Uterus (tissue), 2 donors: ENCODE data around the gene AGPS.

Source experiments
- CTCF ChIP-seq, 4 experiments: fragments of 200-600 bp in 2 of 4; fragments of 450-650 bp in 2 of 4; sonication (generic) in 2 of 4; IDR thresholded peaks; one replicate each; pipeline ENCODE4 v1.5.1; 2016 to 2019; ENCODE audit warnings: antibody characterized with exemption in 4 of 4, mild to moderate bottlenecking in 2 of 4, moderate library complexity in 1 of 4
- POLR2A ChIP-seq, 2 donors: fragments of 450-650 bp; IDR thresholded peaks; one replicate each; pipeline ENCODE4 v1.6.1; 2016; ENCODE audit warnings: antibody characterized with exemption in 2 of 2, mild to moderate bottlenecking in 1 of 2, moderate library complexity in 1 of 2

- TF ChIP-seq CTCF (IDR thresholded peaks at IDR 0.05), result no peak
- TF ChIP-seq POLR2A (IDR thresholded peaks at IDR 0.05), result no peak
These were observed 6.8 kb downstream of the AGPS start for GRCh38 chr2:177399376-177399775.
